ENCODE data around the gene DONSON.

Gene DONSON

GRCh38 chr21:33540711-33541104, 47.8 kb downstream of the DONSON start:
- DNase-seq: no peak
- no peak for ATAC-seq (ENCODE audit: insufficient read depth, low read depth)
- H3K27ac ChIP-seq (ENCODE audit: low read length): peak overlapping the region; percentile 33; the same call in 1 of the 2 replicates

GRCh38 chr21:33539616-33540015, 48.9 kb downstream of the DONSON start:
- Histone ChIP-seq H3K4me3 (ENCODE audit: low read depth in 1 of 2, low read length in 2 of 2) (no peak overlapping the region), H3K9ac (ENCODE audit: low read depth, low read length) (no peak overlapping the region), H3K4me1 (ENCODE audit: insufficient read depth, low read length) (peaks cover 34% of the 10 kb centered on the region), H4K20me1 (ENCODE audit: insufficient read depth, low read length) (peaks cover 16% of the 10 kb centered on the region; the same call in 1 of the 2 replicates), H3K27me3 (ENCODE audit: insufficient read depth, low read length, poor library complexity) (no peaks in the 10 kb centered on the region), H2AFZ (ENCODE audit: low read depth, low read length) (no peak overlapping the region), H3K27ac (ENCODE audit: low read length) (no peak overlapping the region), H3K4me2 (ENCODE audit: insufficient read depth, low read length) (peak overlapping the region; percentile 87; the same call in 1 of the 2 replicates), H3K79me2 (ENCODE audit: insufficient read depth, low read length) (peaks cover 89% of the 10 kb centered on the region), H3K9me3 (ENCODE audit: insufficient read depth, low read length, severe bottlenecking) (no peaks in the 10 kb centered on the region), H3K36me3 (ENCODE audit: insufficient read depth, low read length) (peaks cover 51% of the 10 kb centered on the region)
- DNase-seq (no peak), ATAC-seq (ENCODE audit: insufficient read depth, low read depth) (no peak)
- TF ChIP-seq EZH2 (IDR thresholded peaks at IDR 0.05; ENCODE audit: borderline replicate concordance, low read depth, low read length, severe bottlenecking) (no peak), CTCF (IDR thresholded peaks at IDR 0.05; ENCODE audit: borderline replicate concordance, extremely low read depth, low read length, poor library complexity, severe bottlenecking) (no peak)

More at GRCh38 chr21:33540711-33541104, 47.8 kb downstream of the DONSON start:
- H3K36me3 ChIP-seq (ENCODE audit: insufficient read depth, low read length): peaks cover 43% of the 10 kb centered on the region
- peaks cover 25% of the 10 kb centered on the region; the same call in 1 of the 2 replicates for H4K20me1 ChIP-seq (ENCODE audit: insufficient read depth, low read length)
- H3K4me3 ChIP-seq (ENCODE audit: low read depth in 1 of 2, low read length in 2 of 2): peak overlapping the region; percentile 68 to 71; a peak in 3 of 4 replicates
- peak overlapping the region; percentile 94 for H3K9ac ChIP-seq (ENCODE audit: low read depth, low read length)
- H2AFZ ChIP-seq (ENCODE audit: low read depth, low read length): no peak overlapping the region
- peaks cover 91% of the 10 kb centered on the region for H3K79me2 ChIP-seq (ENCODE audit: insufficient read depth, low read length)
- TF ChIP-seq CTCF (IDR thresholded peaks at IDR 0.05; ENCODE audit: borderline replicate concordance, extremely low read depth, low read length, poor library complexity, severe bottlenecking) (no peak), EZH2 (IDR thresholded peaks at IDR 0.05; ENCODE audit: borderline replicate concordance, low read depth, low read length, severe bottlenecking) (no peak)
- no peaks in the 10 kb centered on the region for H3K27me3 ChIP-seq (ENCODE audit: insufficient read depth, low read length, poor library complexity)
- H3K4me1 ChIP-seq (ENCODE audit: insufficient read depth, low read length): peaks cover 45% of the 10 kb centered on the region
- H3K4me2 ChIP-seq (ENCODE audit: insufficient read depth, low read length): peak overlapping the region; percentile 87
- H3K9me3 ChIP-seq (ENCODE audit: insufficient read depth, low read length, severe bottlenecking): no peaks in the 10 kb centered on the region

GRCh38 chr21:33537212-33537611, 51.3 kb downstream of the DONSON start:
- H3K79me2 ChIP-seq (ENCODE audit: insufficient read depth, low read length): peaks cover 68% of the 10 kb centered on the region
- no peak overlapping the region for H3K9ac ChIP-seq (ENCODE audit: low read depth, low read length)
- H3K36me3 ChIP-seq (ENCODE audit: insufficient read depth, low read length): peaks cover 72% of the 10 kb centered on the region
- H3K4me1 ChIP-seq (ENCODE audit: insufficient read depth, low read length): peaks cover 26% of the 10 kb centered on the region
- no peak overlapping the region for H2AFZ ChIP-seq (ENCODE audit: low read depth, low read length)
- no peak overlapping the region for H3K4me2 ChIP-seq (ENCODE audit: insufficient read depth, low read length)
- DNase-seq (no peak), ATAC-seq (ENCODE audit: insufficient read depth, low read depth) (no peak)
- H3K9me3 ChIP-seq (ENCODE audit: insufficient read depth, low read length, severe bottlenecking): no peaks in the 10 kb centered on the region
- TF ChIP-seq CTCF (IDR thresholded peaks at IDR 0.05; ENCODE audit: borderline replicate concordance, extremely low read depth, low read length, poor library complexity, severe bottlenecking): no peak
- H3K27ac ChIP-seq (ENCODE audit: low read length): no peak overlapping the region
- H3K4me3 ChIP-seq (ENCODE audit: low read depth in 1 of 2, low read length in 2 of 2): no peak overlapping the region
- no peaks in the 10 kb centered on the region for H3K27me3 ChIP-seq (ENCODE audit: insufficient read depth, low read length, poor library complexity)
- no peaks in the 10 kb centered on the region for H4K20me1 ChIP-seq (ENCODE audit: insufficient read depth, low read length)

DNA sequence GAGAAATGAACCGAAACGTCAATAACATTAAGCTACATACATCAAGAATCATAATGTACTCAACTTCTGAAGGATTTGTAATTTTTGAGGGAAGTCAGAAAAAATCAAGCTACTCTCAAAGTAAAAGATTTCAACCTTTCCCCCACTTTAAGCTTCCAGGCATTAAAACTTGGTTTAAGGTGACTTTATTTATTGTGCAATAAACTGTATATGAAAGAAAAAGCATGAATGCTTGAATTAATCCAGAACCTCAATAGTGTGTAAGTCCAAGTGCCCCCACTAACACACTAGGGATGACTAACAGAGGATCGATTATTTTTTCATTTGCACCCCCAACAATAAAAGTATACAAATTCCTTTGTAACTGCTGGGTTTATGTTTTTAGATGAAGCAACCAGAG, 57.5 kb downstream of the DONSON start:
- Histone ChIP-seq H3K36me3 (ENCODE audit: insufficient read depth, low read length) (peaks cover 96% of the 10 kb centered on the region), H3K9me3 (ENCODE audit: insufficient read depth, low read length, severe bottlenecking) (no peaks in the 10 kb centered on the region), H3K4me2 (ENCODE audit: insufficient read depth, low read length) (no peak overlapping the region), H3K4me1 (ENCODE audit: insufficient read depth, low read length) (no peaks in the 10 kb centered on the region), H3K79me2 (ENCODE audit: insufficient read depth, low read length) (peaks cover 9% of the 10 kb centered on the region; the same call in 1 of the 2 replicates), H2AFZ (ENCODE audit: low read depth, low read length) (no peak overlapping the region), H3K27ac (ENCODE audit: low read length) (no peak overlapping the region), H3K27me3 (ENCODE audit: insufficient read depth, low read length, poor library complexity) (no peaks in the 10 kb centered on the region), H3K9ac (ENCODE audit: low read depth, low read length) (no peak overlapping the region), H3K4me3 (ENCODE audit: low read depth in 1 of 2, low read length in 2 of 2) (no peak overlapping the region), H4K20me1 (ENCODE audit: insufficient read depth, low read length) (no peaks in the 10 kb centered on the region)
- ATAC-seq (ENCODE audit: insufficient read depth, low read depth): no peak
- no peak for DNase-seq
- TF ChIP-seq CTCF (IDR thresholded peaks at IDR 0.05; ENCODE audit: borderline replicate concordance, extremely low read depth, low read length, poor library complexity, severe bottlenecking) (no peak), EZH2 (IDR thresholded peaks at IDR 0.05; ENCODE audit: borderline replicate concordance, low read depth, low read length, severe bottlenecking) (no peak)

Data from DND-41 (cell line).